HFF-Myc (cell line): ENCODE data around the gene PTPRM.
A peak's percentile ranks its signal among the peaks of the same experiment; 100 is the strongest.

Source experiments
- DNase-seq: peaks from one replicate; pipeline ENCODE4 v3.0.0-alpha.2; 2011; ENCODE audit warnings: low read depth; ENCODE audit errors: extremely low read depth
- H3K4me3 ChIP-seq: replicated peaks from 2 replicates; pipeline ENCODE4 v1.5.1; 2011; ENCODE audit warnings: low read depth, mild to moderate bottlenecking, control low read depth, low read length
- CTCF ChIP-seq: IDR thresholded peaks from 2 replicates; pipeline ENCODE4 v1.5.1; 2012; ENCODE audit warnings: mild to moderate bottlenecking, low read depth, low read length, control low read depth; ENCODE audit errors: missing control alignments

Gene PTPRM

GRCh38 chr18:8260319-8260718, 693.2 kb downstream of the PTPRM start:
- no peak for TF ChIP-seq CTCF
- DNase-seq, result no peak
- no peak overlapping the region for H3K4me3 ChIP-seq

- DNase-seq, result no peak
- TF ChIP-seq CTCF, result no peak
- no peak overlapping the region for H3K4me3 ChIP-seq
Observed at GRCh38 chr18:8260827-8261226, 693.7 kb downstream of the PTPRM start.

- peak; percentile 87 for DNase-seq
- no peak for TF ChIP-seq CTCF
- no peak overlapping the region for H3K4me3 ChIP-seq
Observed at GRCh38 chr18:8261651-8262091, 694.6 kb downstream of the PTPRM start.

GRCh38 chr18:8262221-8262620, 695.1 kb downstream of the PTPRM start:
- no peak for TF ChIP-seq CTCF
- no peak overlapping the region for H3K4me3 ChIP-seq
- DNase-seq, result no peak

GRCh38 chr18:8264116-8264515, 697.0 kb downstream of the PTPRM start:
- TF ChIP-seq CTCF, result no peak
- DNase-seq, result no peak
- H3K4me3 ChIP-seq, result no peak overlapping the region

- no peak for DNase-seq
- H3K4me3 ChIP-seq, result no peak overlapping the region
Observed at GRCh38 chr18:8264861-8265411, 697.8 kb downstream of the PTPRM start.

More at GRCh38 chr18:8264861-8265411, 697.8 kb downstream of the PTPRM start:
- no peak for TF ChIP-seq CTCF
